22Rv1 (cell line): Measurements from ENCODE around the gene PLAA.

Experiments used
- H3K27ac ChIP-seq: fragments of 450-650 bp; 2 replicates; pipeline ENCODE4 v1.5.1; 2017
- ZFX ChIP-seq: fragments of 450-650 bp; IDR thresholded peaks from 2 replicates; pipeline ENCODE4 v1.6.1; 2017; ENCODE audit warnings: antibody characterized with exemption, borderline replicate concordance
- TF ChIP-seq, protein P1 (sequence below): fragments of 450-650 bp; IDR thresholded peaks from 2 replicates; pipeline ENCODE4 v1.5.1; 2017; ENCODE audit warnings: mild to moderate bottlenecking

PLAA gene

DNA sequence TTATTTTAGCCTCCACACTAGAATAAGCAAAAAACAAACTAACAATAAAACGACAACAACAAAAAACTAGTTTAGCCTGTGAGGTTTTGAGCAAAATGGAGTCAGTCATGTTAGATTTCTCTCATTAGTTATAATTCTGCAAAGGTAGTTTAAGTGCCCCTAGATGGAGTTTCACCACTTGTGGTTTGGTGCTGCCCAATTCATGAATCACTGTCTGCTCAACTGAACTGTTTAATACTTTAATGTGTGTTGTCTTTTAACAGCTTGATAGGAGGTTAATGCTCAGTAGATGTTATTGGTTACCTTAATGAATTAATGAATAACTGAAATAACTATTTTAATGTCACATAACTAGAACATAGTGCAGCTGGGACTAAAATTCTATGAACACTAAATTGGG, 3.5 kb upstream of the PLAA start:
- TF ChIP-seq, protein P1, sequence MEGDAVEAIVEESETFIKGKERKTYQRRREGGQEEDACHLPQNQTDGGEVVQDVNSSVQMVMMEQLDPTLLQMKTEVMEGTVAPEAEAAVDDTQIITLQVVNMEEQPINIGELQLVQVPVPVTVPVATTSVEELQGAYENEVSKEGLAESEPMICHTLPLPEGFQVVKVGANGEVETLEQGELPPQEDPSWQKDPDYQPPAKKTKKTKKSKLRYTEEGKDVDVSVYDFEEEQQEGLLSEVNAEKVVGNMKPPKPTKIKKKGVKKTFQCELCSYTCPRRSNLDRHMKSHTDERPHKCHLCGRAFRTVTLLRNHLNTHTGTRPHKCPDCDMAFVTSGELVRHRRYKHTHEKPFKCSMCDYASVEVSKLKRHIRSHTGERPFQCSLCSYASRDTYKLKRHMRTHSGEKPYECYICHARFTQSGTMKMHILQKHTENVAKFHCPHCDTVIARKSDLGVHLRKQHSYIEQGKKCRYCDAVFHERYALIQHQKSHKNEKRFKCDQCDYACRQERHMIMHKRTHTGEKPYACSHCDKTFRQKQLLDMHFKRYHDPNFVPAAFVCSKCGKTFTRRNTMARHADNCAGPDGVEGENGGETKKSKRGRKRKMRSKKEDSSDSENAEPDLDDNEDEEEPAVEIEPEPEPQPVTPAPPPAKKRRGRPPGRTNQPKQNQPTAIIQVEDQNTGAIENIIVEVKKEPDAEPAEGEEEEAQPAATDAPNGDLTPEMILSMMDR: no peak
- TF ChIP-seq ZFX: no peak
- H3K27ac ChIP-seq: no peak overlapping the region

DNA sequence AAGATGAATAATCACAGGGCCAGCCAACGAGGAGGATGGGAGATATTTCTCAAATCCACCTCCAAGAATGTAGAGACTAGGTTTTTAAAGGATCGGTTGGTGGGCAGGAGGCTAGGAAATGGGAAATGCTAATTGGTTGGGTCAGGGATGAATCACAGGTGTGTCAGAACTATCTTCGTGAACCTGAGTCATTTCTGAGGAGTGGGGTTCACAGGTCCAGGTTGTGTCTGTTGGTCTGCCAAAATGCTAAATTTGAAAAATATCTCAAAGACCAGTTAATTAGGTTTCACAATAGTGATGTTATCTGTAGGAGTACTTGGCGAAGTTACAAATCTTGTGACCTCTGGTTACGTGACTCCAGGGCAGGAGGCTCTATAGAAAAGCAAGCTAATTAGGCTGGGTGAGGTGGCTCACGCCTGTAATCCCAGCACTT, 2.6 kb upstream of the PLAA start:
- no peak overlapping the region for H3K27ac ChIP-seq
- TF ChIP-seq ZFX: no peak
- TF ChIP-seq, protein P1: no peak

DNA sequence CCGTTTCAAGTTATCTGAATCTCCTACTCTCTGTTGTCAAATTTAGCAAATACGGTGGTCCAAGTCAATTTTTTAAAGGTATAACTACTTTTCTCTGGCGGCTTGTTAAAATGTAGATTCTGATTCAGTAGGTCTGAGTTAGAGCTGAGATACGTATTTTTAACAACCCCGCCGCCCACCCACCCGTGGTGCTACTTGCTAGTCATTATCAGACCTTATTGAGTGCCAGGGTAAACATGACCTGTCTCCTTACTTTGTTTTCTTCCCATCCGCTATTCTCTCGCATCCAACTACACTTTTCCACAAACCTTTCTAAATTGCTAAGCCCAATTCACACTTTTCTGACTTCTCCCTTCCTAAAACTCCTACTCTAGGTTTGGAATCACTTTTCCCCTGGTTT, 694 bp upstream of the PLAA start:
- peak overlapping the region; percentile 91 for H3K27ac ChIP-seq
- TF ChIP-seq, protein P1: no peak
- no peak for TF ChIP-seq ZFX

DNA sequence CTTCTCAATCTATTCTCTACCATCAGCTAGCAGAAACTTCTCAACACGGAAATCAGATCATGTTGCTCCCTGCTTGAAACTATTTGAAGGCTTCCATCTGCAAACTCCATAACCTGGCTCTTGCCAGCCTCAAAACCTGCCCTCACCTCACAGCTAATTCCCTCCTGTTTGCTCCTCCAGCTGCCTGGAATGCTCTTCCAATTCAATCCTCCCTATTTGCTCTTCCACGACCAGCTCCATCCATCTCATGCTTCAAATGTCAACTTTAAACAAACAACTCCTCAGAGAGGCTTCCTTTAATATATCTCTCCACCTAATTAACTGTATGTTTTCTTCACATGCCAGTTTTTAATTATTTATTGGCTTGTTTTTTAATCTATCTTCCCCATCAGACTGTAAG, 1.5 kb downstream of the PLAA start:
- TF ChIP-seq ZFX: no peak
- TF ChIP-seq, protein P1: no peak
- H3K27ac ChIP-seq: 0 out of 2 replicates have a peak overlapping the region, but pooled peaks have one; percentile 91

DNA sequence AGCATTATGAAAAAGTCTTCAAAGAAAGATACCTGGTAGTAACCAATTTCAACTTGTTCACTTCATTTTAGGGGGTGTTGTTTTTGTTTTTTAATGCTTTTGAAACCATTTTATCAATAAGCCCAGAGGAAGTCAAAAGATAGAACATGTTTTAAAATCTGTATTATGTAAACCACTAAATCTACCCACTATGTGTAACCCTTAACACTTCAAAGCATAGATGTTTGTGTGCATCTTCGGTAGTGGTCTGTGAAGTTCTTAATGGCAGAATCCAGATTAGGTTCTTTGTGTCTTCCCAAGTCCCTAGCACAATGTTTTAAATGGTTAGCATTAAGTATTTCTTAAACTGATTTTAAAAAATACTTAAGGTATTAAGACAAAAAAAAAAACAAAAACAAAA, 6.3 kb downstream of the PLAA start:
- TF ChIP-seq ZFX: no peak
- TF ChIP-seq, protein P1: no peak
- no peak overlapping the region for H3K27ac ChIP-seq

DNA sequence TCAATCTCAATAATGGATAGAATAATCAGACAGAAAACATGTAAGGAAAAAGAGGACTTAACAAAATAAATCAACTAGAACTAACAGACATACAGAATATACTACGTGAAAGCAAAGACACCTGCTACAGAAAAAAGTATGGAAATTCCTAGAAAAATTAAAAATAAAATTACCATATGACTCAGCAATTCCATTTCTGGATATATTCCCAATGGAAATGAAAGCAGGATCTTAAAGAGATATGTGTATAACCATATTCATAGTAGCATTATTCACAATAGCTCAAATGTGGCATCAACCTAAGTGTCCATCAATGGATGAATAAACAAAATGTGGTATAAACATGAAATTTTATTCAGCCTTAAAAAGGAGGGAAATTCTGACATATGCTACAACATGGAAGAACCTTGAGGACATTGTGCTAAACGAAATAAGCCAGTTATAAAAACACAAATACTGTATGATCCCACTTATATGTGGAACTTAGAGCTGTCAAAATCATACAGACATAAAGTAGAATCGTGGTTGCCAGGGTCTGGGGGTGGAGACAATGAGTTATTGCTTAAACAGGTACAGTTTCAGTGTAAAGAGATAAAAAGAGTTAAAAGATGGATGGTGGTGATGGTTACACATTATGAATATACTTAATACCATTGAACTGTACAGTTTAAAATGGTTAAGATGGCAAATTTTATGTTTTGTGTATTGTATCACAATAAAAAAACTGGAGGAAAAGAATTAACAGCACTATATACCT, 6.9 kb downstream of the PLAA start:
- TF ChIP-seq ZFX: no peak
- TF ChIP-seq, protein P1: no peak
- H3K27ac ChIP-seq: no peak overlapping the region

DNA sequence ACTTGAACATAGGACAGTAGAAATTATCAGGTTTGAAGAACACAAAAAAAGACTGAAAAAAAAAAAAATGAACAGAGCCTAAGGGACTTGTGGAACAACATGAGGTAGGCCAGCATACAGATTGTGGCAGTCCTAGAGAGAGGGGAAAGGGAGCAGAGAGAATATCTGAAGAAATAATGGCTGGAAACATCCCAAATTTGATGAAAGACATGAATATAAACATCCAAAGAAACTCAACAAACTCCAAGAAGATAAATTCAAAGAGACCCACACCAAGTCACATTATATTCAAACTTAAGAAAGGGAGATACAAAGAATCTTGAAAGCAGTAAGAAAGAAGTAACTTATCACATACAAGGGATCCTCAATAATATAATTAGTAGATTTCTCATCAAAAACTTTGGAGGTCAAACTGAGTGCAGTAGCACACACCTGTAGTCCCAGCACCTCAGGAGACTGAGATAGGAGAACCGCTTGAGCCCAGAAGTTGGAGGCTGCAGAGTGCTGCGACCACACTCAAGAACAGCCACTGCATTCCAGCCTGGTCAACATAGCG, 9.1 kb downstream of the PLAA start:
- no peak overlapping the region for H3K27ac ChIP-seq
- TF ChIP-seq ZFX: no peak
- TF ChIP-seq, protein P1: no peak
